GM21723 (cell line): ENCODE data around the gene SMAGP.
A peak's percentile ranks its signal among the peaks of the same experiment; 100 is the strongest.
"Not testable (repeated sequence)": the region's sequence is repeated elsewhere in the genome, so short reads cannot be mapped to it uniquely, and the experiment has no call there.

ENCODE experiments used
- ATAC-seq: cut with Tn5 transposase; IDR thresholded peaks from one replicate; pipeline ENCODE4 v1.9.1; 2021; ENCODE audit warnings: mild to moderate bottlenecking, moderate library complexity; ENCODE audit not compliant: unreplicated experiment

Gene SMAGP, protein sequence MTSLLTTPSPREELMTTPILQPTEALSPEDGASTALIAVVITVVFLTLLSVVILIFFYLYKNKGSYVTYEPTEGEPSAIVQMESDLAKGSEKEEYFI

DNA sequence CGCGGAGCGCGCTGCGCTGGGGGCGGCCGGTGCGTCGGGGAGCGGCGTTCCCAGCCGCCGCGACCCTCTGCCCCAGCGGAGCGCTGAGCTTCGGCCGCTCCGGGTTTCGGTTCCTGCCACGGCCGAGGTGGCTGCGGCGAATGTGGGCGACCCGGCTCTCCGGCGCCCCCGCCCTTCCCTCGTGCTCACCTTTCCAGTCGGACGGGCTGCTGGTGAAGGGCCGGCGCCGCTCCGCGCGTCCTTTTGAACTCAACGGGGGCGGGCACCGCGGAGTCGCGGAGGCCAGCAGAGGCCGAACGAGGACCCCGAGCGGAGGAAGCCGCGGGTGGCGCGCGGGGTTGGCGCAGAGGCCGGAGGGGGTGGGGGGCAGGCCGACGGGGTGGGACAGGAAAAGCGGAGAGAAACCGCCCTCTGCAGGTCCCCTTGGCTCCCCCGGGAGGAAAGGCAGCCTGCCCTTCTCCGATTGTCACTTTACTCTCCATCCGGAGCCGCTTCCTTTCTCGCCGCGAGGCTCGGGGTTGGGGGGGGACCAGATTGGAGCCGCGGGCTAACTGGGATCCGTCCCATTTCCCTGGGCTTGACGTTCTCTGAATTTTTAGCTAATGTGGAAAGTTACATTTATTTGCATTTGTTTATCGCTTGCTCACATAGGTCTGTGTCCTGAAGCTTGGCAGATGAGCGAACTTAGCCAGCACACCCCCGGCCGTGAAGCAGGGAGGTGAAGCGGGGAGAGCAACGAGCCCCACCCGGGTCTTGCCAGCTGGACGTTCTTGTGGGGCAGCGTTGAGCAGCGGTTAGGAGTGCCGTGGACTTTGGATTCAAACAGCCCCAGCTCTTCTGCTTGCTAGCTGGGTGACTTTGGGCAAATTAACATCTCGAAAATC is at the start of gene SMAGP:
SMAGP (minus strand) TSS at position 349 of the 884 bp plus-strand sequence. CDS start 1,137 bp downstream, outside the sequence.
- peak; percentile 67 for ATAC-seq

GRCh38 chr12:51318846-51319599 is 48.8 kb upstream of the SMAGP start:
- ATAC-seq: no peak

GRCh38 chr12:51318057-51318806 is 48.0 kb upstream of the SMAGP start:
- ATAC-seq: not testable (repeated sequence)

GRCh38 chr12:51311389-51311788 is 41.2 kb upstream of the SMAGP start:
- ATAC-seq: no peak

DNA sequence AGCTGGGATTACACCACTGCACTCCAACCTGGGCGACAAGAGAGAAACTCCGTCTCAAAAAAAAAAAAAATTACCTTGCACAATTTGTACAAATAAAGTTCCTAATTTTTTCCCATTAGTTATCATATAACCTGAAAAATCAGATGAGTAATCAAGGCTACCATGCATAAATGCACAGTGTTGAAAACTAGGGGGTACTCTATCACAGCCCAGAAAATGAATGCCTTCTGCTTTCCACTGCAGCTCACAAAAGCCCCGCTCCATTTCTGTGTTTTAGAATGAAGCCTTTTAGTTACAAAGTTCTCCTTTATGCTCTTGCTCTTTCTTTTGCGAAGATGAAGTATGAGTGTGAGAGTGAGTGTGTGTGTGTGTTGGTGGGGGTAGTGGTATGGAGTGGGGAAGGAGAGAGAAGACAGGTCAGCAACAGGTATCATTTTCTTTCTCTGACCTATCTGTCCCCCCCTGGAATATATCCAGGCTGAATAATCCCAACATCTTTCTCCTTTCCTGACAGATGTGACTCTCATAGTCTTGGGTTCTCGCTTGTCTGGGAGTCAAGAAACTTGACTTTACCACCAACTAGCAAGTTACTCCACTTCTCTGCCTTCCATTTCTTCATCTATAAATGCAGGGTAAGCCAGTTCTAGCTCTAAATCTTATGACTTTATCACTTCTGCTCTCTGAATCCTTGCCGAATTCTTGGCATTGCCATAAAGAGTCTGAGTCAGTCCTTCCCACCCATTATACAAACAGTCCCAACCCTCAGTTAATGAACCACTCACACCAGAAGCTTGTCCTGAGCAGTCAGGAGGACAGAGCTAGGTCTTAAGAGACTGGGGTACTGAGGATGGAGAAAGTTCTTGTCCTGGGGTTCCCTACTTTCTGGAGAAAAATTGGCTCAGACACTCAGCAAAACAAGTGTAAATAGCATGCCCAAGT is 37.7 kb upstream of the SMAGP start:
- no peak for ATAC-seq

GRCh38 chr12:51306507-51306906 is 36.3 kb upstream of the SMAGP start:
- no peak for ATAC-seq

- ATAC-seq: not testable (repeated sequence)
Measured at GRCh38 chr12:51300768-51301167, 30.6 kb upstream of the SMAGP start.

GRCh38 chr12:51295651-51296050 is 25.4 kb upstream of the SMAGP start:
- ATAC-seq: no peak

DNA sequence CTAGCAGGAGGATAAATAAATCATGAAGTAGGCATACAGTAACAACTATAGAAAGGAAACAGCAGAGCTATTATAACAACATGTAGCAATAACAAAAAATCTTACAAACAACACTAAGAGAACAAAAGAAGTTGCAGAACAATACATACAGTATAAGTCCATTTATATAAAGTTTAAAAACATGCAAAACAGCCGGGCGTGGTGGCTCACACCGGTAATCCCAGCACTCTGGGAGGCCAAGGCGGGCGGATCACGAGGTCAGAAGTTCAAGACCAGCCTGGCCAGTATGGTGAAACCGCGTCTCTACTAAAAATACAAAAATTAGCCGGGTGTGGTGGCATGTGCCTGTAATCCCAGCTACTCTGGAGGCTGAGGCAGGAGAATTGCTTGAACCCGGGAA is 23.9 kb upstream of the SMAGP start:
- ATAC-seq: not testable (repeated sequence)

DNA sequence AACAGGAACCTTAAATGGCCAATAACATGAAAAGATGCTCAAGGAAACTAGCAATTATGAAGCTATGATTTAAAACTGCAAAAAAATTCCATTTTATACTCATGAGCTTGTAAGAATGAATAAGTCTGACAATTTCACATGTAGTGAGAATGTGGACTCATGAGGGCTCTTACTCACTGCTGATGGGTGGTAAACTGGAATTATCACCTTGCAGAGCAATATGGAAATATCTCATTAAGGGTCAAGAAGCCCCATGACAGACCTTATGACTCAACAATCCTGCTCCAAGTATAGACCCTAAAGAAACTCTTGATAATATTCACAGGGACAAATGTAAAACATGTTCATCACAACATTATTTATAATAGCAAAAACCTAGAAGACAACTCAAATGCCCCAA is 23.5 kb upstream of the SMAGP start:
- no peak for ATAC-seq

GRCh38 chr12:51291603-51292513 is 21.6 kb upstream of the SMAGP start:
- ATAC-seq: not testable (repeated sequence)

DNA sequence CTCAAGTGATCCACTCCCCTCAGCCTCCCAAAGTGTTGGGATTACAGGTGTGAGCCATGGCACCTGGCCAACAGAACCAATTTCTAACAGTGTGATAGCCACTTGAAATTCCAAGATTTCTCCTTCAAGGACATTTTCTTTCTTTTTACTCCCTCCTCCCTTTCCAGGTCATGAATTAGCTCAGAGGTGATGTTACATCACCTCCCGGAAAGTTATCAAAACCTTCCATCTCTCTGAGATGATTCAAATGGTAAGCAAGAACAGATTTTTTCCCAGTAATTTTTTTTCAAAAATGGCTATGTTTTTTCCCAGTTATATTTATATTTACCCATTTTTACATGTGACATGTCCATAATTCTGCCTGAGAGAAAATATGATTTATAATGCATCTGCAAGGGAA is 15.6 kb upstream of the SMAGP start:
- no peak for ATAC-seq

DNA sequence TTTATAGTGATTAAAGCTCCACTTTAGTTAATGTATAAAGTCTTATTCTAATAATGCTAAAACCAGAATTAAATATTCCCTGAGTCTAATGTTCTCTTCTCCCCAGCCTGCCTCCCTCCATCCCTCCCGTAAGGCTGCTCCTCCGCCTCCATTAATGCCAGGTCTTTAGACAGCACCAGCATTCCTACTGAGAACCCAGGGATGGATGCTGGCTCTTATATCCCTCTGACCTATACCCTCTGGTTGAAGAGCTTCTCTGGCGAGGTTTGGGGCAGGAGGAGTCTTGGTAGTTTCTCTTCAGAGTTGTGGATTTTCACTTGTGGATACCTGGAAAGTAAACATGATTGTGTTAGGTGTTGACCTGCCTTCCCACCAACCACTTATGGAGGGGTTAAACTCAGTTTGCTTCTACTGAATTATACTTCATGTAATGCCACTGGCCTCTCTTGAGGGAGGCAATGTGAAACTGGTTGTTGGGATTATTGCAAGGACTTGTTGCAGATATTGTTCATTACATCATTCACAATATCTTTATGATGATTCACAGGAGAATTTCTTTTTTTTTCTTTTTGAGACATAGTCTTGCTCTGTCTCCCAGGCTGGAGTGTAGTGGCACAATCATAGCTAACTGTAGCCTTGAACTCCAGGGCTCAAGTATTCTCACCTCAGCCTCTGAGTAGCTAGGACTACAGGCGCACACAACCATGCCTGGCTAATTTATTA is 11.1 kb upstream of the SMAGP start:
- no peak for ATAC-seq

DNA sequence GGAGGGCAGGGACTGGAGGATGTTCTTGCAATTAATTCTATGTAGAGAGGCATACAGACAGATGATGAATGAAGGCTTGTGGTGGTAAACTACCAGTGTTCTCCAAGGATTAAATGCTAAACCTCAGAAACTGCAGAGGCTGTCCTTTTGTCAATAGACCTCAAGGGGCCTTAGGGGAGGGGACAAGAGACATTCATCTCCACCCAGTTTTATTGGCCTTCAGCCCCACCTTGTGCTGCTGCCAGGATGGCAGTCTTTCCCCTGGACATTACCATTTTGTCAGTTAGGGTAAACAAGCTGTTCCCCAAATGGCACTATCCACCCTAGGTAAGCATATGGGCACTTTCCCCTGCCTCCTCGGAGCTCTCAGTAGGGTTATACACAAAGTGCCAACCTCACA is 4.9 kb upstream of the SMAGP start:
- no peak for ATAC-seq

GRCh38 chr12:51272810-51273209 is 2.6 kb upstream of the SMAGP start:
- not testable (repeated sequence) for ATAC-seq

DNA sequence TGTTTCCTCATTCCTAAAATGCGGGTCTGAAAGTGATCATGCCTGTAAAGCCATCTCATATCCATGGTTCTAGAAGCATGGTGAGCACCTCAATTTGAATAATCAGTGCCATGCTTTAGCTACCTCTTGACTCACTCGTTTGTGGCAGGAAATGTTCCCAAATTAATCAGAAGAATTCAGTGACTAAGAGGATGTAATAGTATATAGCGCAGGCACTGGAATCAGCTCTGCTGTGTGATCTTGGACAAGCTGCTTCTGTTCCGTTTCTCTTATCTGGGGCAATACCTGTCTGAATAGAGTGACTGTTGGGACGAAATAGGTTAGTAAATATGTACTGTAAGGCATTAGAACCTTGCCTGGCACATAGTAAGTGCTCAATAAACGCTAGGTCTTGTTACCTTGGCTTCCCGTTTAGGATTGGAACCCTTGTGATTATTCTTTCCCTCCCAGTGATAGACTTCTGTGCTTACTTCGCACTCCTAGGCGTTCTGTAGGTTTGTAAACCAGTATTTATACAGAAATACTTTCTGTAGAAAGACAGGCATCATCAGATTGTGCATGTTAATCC is 820 bp upstream of the SMAGP start:
- ATAC-seq: no peak

- peak; percentile 40 for ATAC-seq
Measured at GRCh38 chr12:51269174-51270066, 795 bp downstream of the SMAGP start.
